RWPE2 (cell line): ENCODE data around the gene ATP10A.

Experiments used
- ATAC-seq: fragments of 200-7000 bp; cut with Tn5 transposase; 3 replicates; pipeline ENCODE4 v1.9.1; 2021; ENCODE audit warnings: low read depth
- DNase-seq: peaks from one replicate; pipeline ENCODE4 v3.0.0-alpha.2; 2020; ENCODE audit warnings: low spot score
- H3K27ac ChIP-seq: fragments of 450-650 bp; 2 replicates; pipeline ENCODE4 v1.5.1; 2017; ENCODE audit warnings: mild to moderate bottlenecking; ENCODE audit not compliant: poor library complexity, severe bottlenecking
- H3K27me3 ChIP-seq: fragments of 250-450 bp; sonication (Bioruptor Pico); 2 replicates; pipeline ENCODE4 v1.5.1; 2021; ENCODE audit warnings: mild to moderate bottlenecking, moderate library complexity; ENCODE audit not compliant: insufficient read depth, poor library complexity, severe bottlenecking
- H3K36me3 ChIP-seq: fragments of 250-450 bp; sonication (Bioruptor Pico); 2 replicates; pipeline ENCODE4 v1.5.1; 2020; ENCODE audit warnings: low read depth, mild to moderate bottlenecking, moderate library complexity
- H3K4me1 ChIP-seq: fragments of 250-450 bp; sonication (Bioruptor Pico); 2 replicates; pipeline ENCODE4 v1.5.1; 2021; ENCODE audit warnings: mild to moderate bottlenecking, moderate library complexity; ENCODE audit not compliant: insufficient read depth, poor library complexity, severe bottlenecking
- H3K4me3 ChIP-seq: fragments of 250-450 bp; sonication (Bioruptor Pico); 2 replicates; pipeline ENCODE4 v1.5.1; 2021; ENCODE audit warnings: mild to moderate bottlenecking, moderate library complexity; ENCODE audit not compliant: severe bottlenecking
- H3K9me3 ChIP-seq: fragments of 250-450 bp; sonication (Bioruptor Pico); 2 replicates; pipeline ENCODE4 v1.5.1; 2021; ENCODE audit warnings: mild to moderate bottlenecking, moderate library complexity; ENCODE audit not compliant: severe bottlenecking
- TF ChIP-seq, protein P1 (sequence below): fragments of 450-650 bp; IDR thresholded peaks from one replicate; pipeline ENCODE4 v1.5.1; 2017; ENCODE audit warnings: mild to moderate bottlenecking, moderate library complexity; ENCODE audit not compliant: poor library complexity, severe bottlenecking

Gene ATP10A

DNA sequence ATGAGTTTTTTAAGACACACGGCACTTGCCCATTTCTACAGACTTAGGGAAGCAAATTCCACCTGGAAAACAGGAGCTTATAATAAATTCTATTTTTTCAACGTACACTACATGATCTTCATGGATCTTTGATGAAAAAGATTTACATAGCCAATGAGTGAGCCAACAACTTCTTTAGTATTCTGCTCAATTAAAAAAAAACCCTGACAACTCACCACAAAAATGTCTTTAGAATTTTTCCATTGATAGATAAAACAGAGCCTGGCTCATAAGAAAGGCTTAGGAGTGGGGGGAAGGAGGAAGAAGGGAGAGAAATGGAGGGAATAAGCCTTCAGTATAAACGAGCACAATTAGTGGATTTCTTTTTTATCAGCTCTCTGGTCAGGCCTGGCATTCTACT, 126.7 kb downstream of the ATP10A start:
- ATAC-seq (no peak), DNase-seq (no peak)
- Histone ChIP-seq H3K36me3 (no peaks in the 10 kb centered on the region), H3K4me1 (no peaks in the 10 kb centered on the region), H3K27me3 (no peaks in the 10 kb centered on the region), H3K9me3 (no peaks in the 10 kb centered on the region), H3K27ac (no peak overlapping the region), H3K4me3 (no peak overlapping the region)
- TF ChIP-seq, protein P1, sequence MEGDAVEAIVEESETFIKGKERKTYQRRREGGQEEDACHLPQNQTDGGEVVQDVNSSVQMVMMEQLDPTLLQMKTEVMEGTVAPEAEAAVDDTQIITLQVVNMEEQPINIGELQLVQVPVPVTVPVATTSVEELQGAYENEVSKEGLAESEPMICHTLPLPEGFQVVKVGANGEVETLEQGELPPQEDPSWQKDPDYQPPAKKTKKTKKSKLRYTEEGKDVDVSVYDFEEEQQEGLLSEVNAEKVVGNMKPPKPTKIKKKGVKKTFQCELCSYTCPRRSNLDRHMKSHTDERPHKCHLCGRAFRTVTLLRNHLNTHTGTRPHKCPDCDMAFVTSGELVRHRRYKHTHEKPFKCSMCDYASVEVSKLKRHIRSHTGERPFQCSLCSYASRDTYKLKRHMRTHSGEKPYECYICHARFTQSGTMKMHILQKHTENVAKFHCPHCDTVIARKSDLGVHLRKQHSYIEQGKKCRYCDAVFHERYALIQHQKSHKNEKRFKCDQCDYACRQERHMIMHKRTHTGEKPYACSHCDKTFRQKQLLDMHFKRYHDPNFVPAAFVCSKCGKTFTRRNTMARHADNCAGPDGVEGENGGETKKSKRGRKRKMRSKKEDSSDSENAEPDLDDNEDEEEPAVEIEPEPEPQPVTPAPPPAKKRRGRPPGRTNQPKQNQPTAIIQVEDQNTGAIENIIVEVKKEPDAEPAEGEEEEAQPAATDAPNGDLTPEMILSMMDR, result no peak

DNA sequence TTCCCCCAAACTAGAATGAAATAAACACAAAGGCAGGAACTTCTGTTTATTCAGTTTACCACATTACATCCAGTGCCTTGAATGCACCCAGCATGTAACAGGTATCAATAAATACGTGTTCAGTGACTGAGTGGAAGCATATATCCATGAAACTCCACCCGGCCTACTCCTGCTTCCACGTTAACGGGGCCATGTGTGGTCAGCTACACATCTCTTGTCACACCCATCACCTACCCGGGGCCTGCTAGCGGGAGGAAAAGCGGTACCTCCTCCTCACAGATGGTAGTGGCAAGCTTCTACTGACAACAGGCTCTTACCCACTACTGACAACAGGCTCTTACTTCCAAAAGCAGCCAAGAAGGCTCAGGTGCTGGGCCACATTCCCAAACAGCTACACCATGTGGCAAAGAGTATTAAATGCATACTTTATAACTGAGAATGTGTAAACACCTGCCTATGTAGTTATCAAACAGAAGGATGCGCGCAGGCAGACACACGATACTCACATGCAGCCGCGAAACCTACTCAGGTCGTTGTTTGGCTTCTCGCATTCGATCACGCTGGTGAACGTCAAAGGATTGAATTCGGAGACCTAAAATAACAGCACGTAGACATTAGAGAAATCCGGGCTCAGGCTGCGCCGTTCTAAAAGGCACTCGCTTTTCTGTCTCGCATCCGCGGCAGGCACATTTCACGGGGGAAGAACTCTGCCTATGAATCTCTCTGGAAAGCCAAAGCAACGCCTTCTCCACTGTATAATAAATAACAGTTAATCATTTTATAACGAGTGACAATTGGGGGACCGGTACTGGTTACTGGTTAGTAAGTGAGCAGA, 127.4 kb downstream of the ATP10A start:
- ATAC-seq, result no peak
- H3K27me3 ChIP-seq, result no peaks in the 10 kb centered on the region
- no peaks in the 10 kb centered on the region for H3K36me3 ChIP-seq
- H3K27ac ChIP-seq, result no peak overlapping the region
- TF ChIP-seq, protein P1, result no peak
- no peaks in the 10 kb centered on the region for H3K4me1 ChIP-seq
- no peak for DNase-seq
- H3K4me3 ChIP-seq, result no peak overlapping the region
- no peaks in the 10 kb centered on the region for H3K9me3 ChIP-seq

DNA sequence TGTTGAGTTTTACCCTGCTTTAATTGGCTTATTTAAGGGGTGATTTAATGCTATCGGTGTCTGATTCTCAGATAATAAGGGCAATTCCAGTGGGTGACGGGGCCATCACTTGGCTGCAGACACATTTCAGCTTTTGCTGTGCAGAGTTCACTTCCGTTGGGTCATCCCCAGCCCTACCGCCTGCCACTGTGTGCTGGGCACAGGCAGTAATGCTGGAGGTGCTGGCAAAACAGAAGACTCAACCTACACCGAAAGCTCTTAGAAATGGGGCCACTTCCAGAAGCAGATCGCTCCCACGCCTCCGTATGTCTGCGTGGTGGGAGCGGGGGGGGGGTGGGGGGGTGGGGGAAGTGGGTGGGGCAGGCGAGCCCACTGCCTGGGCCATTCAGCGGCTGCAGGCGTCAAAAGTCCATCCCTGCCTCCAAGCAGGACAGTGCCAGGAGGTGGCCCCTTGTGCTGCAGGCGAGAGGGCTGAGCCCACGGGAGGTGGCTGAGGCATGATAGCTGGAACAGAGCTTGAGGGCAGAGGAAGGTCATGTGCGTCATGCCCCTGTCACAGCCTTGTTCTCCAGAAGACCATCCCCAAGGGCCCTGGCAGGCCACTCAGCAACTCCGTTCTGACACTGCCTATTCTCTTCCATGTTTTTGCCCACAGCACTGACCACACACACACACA, 128.3 kb downstream of the ATP10A start:
- TF ChIP-seq, protein P1, result no peak
- no peak for DNase-seq

DNA sequence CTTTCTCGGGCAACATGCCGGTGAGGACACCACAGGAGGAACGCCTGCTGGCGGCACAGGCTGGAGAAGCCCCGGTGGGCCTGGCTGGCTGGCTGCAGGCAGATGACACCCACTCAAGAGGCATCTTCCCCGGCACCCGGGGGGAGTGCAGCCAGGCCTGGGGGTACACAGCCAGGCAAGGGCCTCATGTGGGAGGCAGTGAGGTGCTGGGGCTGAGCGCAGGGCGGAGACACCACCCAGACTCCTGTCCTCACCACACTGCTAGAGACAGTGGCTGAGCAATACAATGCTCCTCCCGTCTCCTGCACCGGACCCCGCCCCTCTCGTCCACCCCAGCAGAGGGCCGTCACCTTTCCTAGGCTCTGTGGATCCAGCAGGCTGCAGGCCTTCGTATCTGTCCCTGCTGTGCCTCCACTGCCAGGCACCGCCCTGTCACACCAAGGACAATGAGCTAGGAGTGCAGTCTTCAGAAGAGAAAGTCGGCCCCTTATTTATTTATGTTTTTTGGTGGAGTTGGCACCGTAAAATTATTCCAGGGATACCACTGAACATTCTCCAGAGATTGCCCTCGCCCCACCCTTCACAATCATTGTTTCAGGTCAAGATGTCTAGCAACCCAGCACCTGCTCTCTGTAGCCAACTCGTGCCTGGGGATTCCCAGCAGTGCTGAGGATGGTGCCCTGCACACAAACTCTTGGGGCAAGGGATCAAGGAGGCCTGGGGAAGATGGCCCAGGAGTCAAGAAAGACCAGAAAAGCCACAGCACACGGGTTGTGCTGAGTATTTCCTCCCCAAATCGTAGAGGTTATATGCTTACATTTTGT, 129.1 kb downstream of the ATP10A start:
- ATAC-seq (no peak), DNase-seq (no peak)
- no peak overlapping the region for H3K4me3 ChIP-seq
- H3K27me3 ChIP-seq, result no peaks in the 10 kb centered on the region
- no peaks in the 10 kb centered on the region for H3K36me3 ChIP-seq
- TF ChIP-seq, protein P1, result no peak
- H3K27ac ChIP-seq, result no peak overlapping the region
- no peaks in the 10 kb centered on the region for H3K4me1 ChIP-seq
- no peaks in the 10 kb centered on the region for H3K9me3 ChIP-seq

More for the DNA sequence above, 128.3 kb downstream of the ATP10A start:
- Histone ChIP-seq H3K4me3 (no peak overlapping the region), H3K36me3 (no peaks in the 10 kb centered on the region), H3K9me3 (no peaks in the 10 kb centered on the region), H3K4me1 (no peaks in the 10 kb centered on the region), H3K27ac (no peak overlapping the region), H3K27me3 (no peaks in the 10 kb centered on the region)
- ATAC-seq, result no peak
